ENCODE data around the gene TRIML1.

The TRIML1 gene

DNA sequence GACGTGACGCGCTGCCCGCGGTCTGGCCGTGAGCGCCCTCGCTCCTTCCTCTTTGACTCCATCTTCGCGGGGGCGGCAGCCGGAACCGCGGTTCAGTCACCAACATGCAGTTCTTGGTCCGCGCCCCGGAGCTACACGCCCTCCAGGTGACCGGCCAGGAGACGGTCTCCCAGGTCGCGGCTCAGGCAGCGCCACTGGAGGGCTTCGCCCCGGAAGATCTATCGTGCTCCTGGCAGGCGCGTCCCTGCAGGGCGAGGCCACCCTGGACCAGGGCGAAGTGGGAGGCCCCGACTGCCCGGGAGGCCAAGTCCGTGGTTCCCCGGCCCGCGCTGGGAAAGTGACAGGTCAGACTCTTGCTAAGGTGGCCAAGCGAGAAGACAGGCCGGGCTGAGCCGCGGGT lies 32.8 kb upstream of the TRIML1 start:
- Histone ChIP-seq H3K4me1 (ENCODE audit: control insufficient read depth, insufficient read depth, low read length) (0 out of 2 replicates have a peak, but pooled peaks cover 4% of the 10 kb centered on the region), H3K9me3 (ENCODE audit: control insufficient read depth, insufficient read depth, low read depth, low read length) (no peaks in the 10 kb centered on the region), H3K27ac (ENCODE audit: extremely low read depth, low read depth, low read length) (no peak overlapping the region), H3K4me3 (ENCODE audit: low read depth, low read length) (no peak overlapping the region), H3K36me3 (ENCODE audit: control insufficient read depth in 2 of 2, insufficient read depth in 1 of 2, low read length in 2 of 2) (no peaks in the 10 kb centered on the region)
- POLR2A ChIA-PET, result no interaction called here
- TF ChIP-seq, protein P1, sequence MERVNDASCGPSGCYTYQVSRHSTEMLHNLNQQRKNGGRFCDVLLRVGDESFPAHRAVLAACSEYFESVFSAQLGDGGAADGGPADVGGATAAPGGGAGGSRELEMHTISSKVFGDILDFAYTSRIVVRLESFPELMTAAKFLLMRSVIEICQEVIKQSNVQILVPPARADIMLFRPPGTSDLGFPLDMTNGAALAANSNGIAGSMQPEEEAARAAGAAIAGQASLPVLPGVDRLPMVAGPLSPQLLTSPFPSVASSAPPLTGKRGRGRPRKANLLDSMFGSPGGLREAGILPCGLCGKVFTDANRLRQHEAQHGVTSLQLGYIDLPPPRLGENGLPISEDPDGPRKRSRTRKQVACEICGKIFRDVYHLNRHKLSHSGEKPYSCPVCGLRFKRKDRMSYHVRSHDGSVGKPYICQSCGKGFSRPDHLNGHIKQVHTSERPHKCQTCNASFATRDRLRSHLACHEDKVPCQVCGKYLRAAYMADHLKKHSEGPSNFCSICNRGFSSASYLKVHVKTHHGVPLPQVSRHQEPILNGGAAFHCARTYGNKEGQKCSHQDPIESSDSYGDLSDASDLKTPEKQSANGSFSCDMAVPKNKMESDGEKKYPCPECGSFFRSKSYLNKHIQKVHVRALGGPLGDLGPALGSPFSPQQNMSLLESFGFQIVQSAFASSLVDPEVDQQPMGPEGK (tag by site-specific recombination; IDR thresholded peaks at IDR 0.05), result no peak
- TF ChIP-seq SCRT1 (tag by site-specific recombination; IDR thresholded peaks at IDR 0.05; ENCODE audit: borderline replicate concordance), result no peak
- TF ChIP-seq ZNF510 (tag by site-specific recombination; IDR thresholded peaks at IDR 0.05; ENCODE audit: insufficient replicate concordance), result no peak
- TF ChIP-seq REPIN1 (tag by site-specific recombination; IDR thresholded peaks at IDR 0.05; ENCODE audit: low read depth), result no peak
- no peak for TF ChIP-seq KLF10 (tag by site-specific recombination; IDR thresholded peaks at IDR 0.05)
- TF ChIP-seq, protein P2, sequence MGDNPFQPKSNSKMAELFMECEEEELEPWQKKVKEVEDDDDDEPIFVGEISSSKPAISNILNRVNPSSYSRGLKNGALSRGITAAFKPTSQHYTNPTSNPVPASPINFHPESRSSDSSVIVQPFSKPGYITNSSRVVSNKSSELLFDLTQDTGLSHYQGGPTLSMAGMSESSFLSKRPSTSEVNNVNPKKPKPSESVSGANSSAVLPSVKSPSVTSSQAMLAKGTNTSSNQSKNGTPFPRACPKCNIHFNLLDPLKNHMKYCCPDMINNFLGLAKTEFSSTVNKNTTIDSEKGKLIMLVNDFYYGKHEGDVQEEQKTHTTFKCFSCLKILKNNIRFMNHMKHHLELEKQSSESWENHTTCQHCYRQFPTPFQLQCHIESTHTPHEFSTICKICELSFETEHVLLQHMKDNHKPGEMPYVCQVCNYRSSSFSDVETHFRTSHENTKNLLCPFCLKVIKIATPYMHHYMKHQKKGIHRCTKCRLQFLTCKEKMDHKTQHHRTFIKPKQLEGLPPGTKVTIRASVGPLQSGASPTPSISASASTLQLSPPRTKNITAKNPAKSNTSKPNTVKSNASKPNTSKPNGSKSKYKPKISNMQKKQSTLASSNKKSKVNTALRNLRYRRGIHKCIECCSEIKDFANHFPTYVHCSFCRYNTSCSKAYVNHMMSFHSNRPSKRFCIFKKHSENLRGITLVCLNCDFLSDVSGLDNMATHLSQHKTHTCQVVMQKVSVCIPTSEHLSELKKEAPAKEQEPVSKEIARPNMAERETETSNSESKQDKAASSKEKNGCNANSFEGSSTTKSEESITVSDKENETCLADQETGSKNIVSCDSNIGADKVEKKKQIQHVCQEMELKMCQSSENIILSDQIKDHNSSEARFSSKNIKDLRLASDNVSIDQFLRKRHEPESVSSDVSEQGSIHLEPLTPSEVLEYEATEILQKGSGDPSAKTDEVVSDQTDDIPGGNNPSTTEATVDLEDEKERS (tag by site-specific recombination; IDR thresholded peaks at IDR 0.05), result no peak
- TF ChIP-seq, protein P3, sequence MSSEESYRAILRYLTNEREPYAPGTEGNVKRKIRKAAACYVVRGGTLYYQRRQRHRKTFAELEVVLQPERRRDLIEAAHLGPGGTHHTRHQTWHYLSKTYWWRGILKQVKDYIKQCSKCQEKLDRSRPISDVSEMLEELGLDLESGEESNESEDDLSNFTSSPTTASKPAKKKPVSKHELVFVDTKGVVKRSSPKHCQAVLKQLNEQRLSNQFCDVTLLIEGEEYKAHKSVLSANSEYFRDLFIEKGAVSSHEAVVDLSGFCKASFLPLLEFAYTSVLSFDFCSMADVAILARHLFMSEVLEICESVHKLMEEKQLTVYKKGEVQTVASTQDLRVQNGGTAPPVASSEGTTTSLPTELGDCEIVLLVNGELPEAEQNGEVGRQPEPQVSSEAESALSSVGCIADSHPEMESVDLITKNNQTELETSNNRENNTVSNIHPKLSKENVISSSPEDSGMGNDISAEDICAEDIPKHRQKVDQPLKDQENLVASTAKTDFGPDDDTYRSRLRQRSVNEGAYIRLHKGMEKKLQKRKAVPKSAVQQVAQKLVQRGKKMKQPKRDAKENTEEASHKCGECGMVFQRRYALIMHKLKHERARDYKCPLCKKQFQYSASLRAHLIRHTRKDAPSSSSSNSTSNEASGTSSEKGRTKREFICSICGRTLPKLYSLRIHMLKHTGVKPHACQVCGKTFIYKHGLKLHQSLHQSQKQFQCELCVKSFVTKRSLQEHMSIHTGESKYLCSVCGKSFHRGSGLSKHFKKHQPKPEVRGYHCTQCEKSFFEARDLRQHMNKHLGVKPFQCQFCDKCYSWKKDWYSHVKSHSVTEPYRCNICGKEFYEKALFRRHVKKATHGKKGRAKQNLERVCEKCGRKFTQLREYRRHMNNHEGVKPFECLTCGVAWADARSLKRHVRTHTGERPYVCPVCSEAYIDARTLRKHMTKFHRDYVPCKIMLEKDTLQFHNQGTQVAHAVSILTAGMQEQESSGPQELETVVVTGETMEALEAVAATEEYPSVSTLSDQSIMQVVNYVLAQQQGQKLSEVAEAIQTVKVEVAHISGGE (tag by site-specific recombination; conservative IDR thresholded peaks at IDR 0.05; ENCODE audit: low read depth), result no peak
- TF ChIP-seq, protein P4, sequence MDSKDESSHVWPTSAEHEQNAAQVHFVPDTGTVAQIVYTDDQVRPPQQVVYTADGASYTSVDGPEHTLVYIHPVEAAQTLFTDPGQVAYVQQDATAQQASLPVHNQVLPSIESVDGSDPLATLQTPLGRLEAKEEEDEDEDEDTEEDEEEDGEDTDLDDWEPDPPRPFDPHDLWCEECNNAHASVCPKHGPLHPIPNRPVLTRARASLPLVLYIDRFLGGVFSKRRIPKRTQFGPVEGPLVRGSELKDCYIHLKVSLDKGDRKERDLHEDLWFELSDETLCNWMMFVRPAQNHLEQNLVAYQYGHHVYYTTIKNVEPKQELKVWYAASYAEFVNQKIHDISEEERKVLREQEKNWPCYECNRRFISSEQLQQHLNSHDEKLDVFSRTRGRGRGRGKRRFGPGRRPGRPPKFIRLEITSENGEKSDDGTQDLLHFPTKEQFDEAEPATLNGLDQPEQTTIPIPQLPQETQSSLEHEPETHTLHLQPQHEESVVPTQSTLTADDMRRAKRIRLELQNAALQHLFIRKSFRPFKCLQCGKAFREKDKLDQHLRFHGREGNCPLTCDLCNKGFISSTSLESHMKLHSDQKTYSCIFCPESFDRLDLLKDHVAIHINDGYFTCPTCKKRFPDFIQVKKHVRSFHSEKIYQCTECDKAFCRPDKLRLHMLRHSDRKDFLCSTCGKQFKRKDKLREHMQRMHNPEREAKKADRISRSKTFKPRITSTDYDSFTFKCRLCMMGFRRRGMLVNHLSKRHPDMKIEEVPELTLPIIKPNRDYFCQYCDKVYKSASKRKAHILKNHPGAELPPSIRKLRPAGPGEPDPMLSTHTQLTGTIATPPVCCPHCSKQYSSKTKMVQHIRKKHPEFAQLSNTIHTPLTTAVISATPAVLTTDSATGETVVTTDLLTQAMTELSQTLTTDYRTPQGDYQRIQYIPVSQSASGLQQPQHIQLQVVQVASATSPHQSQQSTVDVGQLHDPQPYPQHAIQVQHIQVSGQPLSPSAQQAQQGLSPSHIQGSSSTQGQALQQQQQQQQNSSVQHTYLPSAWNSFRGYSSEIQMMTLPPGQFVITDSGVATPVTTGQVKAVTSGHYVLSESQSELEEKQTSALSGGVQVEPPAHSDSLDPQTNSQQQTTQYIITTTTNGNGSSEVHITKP (tag by site-specific recombination; IDR thresholded peaks at IDR 0.05), result no peak
- TF ChIP-seq, protein P5, sequence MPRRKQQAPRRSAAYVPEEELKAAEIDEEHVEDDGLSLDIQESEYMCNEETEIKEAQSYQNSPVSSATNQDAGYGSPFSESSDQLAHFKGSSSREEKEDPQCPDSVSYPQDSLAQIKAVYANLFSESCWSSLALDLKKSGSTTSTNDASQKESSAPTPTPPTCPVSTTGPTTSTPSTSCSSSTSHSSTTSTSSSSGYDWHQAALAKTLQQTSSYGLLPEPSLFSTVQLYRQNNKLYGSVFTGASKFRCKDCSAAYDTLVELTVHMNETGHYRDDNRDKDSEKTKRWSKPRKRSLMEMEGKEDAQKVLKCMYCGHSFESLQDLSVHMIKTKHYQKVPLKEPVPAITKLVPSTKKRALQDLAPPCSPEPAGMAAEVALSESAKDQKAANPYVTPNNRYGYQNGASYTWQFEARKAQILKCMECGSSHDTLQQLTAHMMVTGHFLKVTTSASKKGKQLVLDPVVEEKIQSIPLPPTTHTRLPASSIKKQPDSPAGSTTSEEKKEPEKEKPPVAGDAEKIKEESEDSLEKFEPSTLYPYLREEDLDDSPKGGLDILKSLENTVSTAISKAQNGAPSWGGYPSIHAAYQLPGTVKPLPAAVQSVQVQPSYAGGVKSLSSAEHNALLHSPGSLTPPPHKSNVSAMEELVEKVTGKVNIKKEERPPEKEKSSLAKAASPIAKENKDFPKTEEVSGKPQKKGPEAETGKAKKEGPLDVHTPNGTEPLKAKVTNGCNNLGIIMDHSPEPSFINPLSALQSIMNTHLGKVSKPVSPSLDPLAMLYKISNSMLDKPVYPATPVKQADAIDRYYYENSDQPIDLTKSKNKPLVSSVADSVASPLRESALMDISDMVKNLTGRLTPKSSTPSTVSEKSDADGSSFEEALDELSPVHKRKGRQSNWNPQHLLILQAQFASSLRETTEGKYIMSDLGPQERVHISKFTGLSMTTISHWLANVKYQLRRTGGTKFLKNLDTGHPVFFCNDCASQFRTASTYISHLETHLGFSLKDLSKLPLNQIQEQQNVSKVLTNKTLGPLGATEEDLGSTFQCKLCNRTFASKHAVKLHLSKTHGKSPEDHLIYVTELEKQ (tag by site-specific recombination; IDR thresholded peaks at IDR 0.05; ENCODE audit: borderline replicate concordance), result no peak
- no peak for TF ChIP-seq BCL11A (tag by site-specific recombination; IDR thresholded peaks at IDR 0.05; ENCODE audit: low read depth)
- no peak for TF ChIP-seq ZNF350 (tag by site-specific recombination; IDR thresholded peaks at IDR 0.05)
- no peak for TF ChIP-seq ZNF416 (tag by site-specific recombination; IDR thresholded peaks at IDR 0.05)
- no peak for TF ChIP-seq ZBTB8A (tag by site-specific recombination; IDR thresholded peaks at IDR 0.05)
- no peak for TF ChIP-seq ZNF426 (tag by site-specific recombination; IDR thresholded peaks at IDR 0.05)
- no peak for TF ChIP-seq OVOL3 (tag by site-specific recombination; IDR thresholded peaks at IDR 0.05)
- TF ChIP-seq ZNF24 (tag by site-specific recombination; IDR thresholded peaks at IDR 0.05), result no peak
- no peak for TF ChIP-seq ZNF558 (tag by site-specific recombination; IDR thresholded peaks at IDR 0.05)
- no peak for TF ChIP-seq KLF8 (tag by site-specific recombination; IDR thresholded peaks at IDR 0.05)
- TF ChIP-seq, protein P6, sequence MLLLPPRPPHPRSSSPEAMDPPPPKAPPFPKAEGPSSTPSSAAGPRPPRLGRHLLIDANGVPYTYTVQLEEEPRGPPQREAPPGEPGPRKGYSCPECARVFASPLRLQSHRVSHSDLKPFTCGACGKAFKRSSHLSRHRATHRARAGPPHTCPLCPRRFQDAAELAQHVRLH (tag by site-specific recombination; IDR thresholded peaks at IDR 0.05), result no peak
- CTCF ChIA-PET, result no interaction called here
